ENCODE results near the gene FCRL4.
"Not testable (repeated sequence)": the region's sequence is repeated elsewhere in the genome, so short reads cannot be mapped to it uniquely, and the experiment has no call there.

Gene FCRL4

GRCh38 chr1:157551694-157552693 lies 45.9 kb downstream of the FCRL4 start, which contains the start of gene FCRL5:
TSS of gene FCRL5 (minus strand) at chr1:157552515. CDS start at chr1:157552362, 153 bp downstream.
- DNase-seq (ENCODE audit: low read depth), result no peak

DNA sequence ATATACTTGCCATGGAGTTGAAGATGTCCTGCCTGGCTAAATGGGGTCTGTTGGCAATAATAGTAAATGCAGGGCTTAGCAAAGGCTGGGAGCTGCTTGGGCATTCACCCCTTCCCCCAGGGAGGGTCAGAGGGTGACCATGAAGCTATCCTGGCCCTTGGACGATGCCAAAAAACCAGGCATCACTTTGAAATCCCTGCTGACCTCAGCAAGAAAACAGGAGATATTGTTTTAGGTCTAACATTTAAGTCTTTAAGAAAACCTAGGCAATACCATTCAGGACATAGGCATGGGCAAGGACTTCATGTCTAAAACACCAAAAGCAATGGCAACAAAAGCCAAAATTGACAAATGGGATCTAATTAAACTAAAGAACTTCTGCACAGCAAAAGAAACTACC lies 49.8 kb downstream of the FCRL4 start:
- not testable (repeated sequence) for DNase-seq (ENCODE audit: low read depth)

DNA sequence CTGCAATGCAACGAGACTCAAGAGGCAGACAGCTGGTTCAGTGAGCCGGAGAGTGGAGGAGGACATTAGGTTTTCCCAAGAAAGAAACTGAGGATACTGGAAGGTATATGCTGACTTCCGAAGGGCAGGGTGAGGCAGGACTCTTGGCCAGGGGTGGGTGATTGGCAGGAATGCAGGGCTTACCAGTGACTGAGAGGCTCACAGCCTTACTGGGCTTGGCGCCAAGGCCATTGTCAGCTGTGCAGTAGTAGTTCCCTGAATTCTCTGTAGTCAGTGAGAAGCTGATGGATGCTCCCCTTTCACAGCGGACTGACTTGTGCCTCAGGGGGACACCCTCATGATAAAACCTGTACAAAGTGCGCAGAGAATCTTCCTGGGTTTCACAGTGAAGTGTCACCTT lies 55.2 kb downstream of the FCRL4 start:
- DNase-seq (ENCODE audit: low read depth), result no peak

- DNase-seq (ENCODE audit: low read depth), result no peak
These were observed 57.0 kb downstream of the FCRL4 start for GRCh38 chr1:157540852-157541251.

- no peak for DNase-seq (ENCODE audit: low read depth)
These were observed 57.6 kb downstream of the FCRL4 start for GRCh38 chr1:157540160-157540748.

GRCh38 chr1:157539568-157539967 lies 58.3 kb downstream of the FCRL4 start:
- DNase-seq (ENCODE audit: low read depth), result no peak

GRCh38 chr1:157532569-157532968 lies 65.3 kb downstream of the FCRL4 start:
- DNase-seq (ENCODE audit: low read depth), result no peak

GRCh38 chr1:157523774-157524493 lies 74.0 kb downstream of the FCRL4 start:
- no peak for DNase-seq (ENCODE audit: low read depth)
